PC-9 (cell line): ENCODE measurements around the gene KREMEN1.

ENCODE experiments used
- EZH2 ChIP-seq: fragments of 200-600 bp; sonication (generic); IDR thresholded peaks from 2 replicates; pipeline ENCODE4 v1.8.0; 2017; ENCODE audit warnings: antibody characterized with exemption, low read depth
- TF ChIP-seq, protein P1 (sequence below): fragments of 200-600 bp; sonication (generic); conservative IDR thresholded peaks from 2 replicates; pipeline ENCODE4 v1.6.1; 2017; ENCODE audit warnings: mixed run types, antibody characterized with exemption, mild to moderate bottlenecking, moderate library complexity

- TF ChIP-seq, protein P1, sequence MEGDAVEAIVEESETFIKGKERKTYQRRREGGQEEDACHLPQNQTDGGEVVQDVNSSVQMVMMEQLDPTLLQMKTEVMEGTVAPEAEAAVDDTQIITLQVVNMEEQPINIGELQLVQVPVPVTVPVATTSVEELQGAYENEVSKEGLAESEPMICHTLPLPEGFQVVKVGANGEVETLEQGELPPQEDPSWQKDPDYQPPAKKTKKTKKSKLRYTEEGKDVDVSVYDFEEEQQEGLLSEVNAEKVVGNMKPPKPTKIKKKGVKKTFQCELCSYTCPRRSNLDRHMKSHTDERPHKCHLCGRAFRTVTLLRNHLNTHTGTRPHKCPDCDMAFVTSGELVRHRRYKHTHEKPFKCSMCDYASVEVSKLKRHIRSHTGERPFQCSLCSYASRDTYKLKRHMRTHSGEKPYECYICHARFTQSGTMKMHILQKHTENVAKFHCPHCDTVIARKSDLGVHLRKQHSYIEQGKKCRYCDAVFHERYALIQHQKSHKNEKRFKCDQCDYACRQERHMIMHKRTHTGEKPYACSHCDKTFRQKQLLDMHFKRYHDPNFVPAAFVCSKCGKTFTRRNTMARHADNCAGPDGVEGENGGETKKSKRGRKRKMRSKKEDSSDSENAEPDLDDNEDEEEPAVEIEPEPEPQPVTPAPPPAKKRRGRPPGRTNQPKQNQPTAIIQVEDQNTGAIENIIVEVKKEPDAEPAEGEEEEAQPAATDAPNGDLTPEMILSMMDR = no peak
- no peak for TF ChIP-seq EZH2
These were observed 77.2 kb downstream of the KREMEN1 start for GRCh38 chr22:29149841-29150555.
